ENCODE results near the gene PHACTR3. TPM values are rescaled to one million over a fixed set of nuclear protein-coding genes. Genes with fewer than 3 reads are reported as not detected.

The PHACTR3 gene
- total and polyA plus RNA-seq, 2 experiments from 2014 or later = 0.45 to 0.61 TPM

DNA sequence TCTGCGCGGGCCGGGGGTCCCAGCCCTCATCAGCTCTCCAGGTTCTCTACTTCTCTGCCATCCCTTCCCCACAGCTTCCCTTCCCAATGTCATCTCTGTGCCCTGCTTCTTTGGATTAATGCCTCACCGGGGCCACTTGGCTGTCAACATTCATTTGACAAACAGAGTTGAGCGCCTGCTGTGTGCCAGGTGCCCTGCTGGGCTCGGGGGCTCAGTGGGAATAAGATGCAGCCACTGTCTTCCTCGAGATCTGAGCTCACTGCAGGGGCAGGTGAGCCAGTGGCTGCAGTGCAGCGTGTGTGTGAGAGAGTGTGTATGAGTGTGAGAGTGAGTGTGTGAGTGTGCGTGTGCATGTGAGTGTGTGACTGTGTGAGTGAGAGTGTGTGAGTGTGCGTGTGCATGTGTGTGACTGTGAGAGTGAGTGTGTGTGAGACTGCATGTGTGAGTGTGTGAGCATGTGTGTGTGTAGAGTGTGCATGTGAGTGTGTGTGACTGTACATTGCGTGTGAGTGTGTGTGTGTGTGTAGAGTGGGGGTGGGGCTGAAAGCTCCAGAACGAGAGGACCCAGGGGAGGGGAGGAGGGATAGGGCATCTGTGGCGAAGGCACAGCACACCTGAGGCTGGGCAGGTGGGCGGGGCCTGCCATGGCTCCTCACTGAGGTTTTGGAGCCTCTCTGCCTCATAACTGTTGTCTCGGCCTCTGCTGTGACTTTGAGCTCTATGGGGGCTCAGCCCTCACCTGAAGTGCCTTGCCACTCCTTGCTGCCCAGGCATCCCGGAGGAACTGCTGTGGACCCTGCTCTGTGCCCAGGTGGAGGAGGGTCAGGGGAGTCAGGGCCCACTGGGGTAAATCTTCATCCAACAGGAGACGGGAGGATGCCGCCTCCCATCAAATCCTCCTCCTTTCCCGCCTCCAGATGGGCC, 36.5 kb upstream of the PHACTR3 start (continued):
- TF ChIP-seq CTCF (conservative IDR thresholded peaks at IDR 0.05; ENCODE audit: low read depth in 2 of 2) = no peak
- TF ChIP-seq ETS1 (IDR thresholded peaks at IDR 0.05) = no peak
- no peak for TF ChIP-seq POLR2AphosphoS5 (IDR thresholded peaks at IDR 0.05; ENCODE audit: low read depth)
- TF ChIP-seq JUNB (IDR thresholded peaks at IDR 0.05; ENCODE audit: unreplicated experiment) = no peak

GRCh38 chr20:59568509-59569024, 35.8 kb upstream of the PHACTR3 start:
- H3F3A ChIP-seq (replicated peaks; ENCODE audit: low read depth) = no peaks in the 10 kb centered on the region
- DNase-seq (ENCODE audit: low spot score) (no peak), ATAC-seq (no peak)
- H3K36me3 Mint-ChIP-seq (ENCODE audit: low read depth) = no peaks in the 10 kb centered on the region
- H2AFZ ChIP-seq = no peak overlapping the region
- no peaks in the 10 kb centered on the region; the same call in 2 of the 3 replicates for H3K9me3 Mint-ChIP-seq
- H3K4me3 Mint-ChIP-seq = no peak overlapping the region
- H3K9me2 ChIP-seq (ENCODE audit: insufficient read depth) = no peaks in the 10 kb centered on the region
- no peak overlapping the region for H3K27ac Mint-ChIP-seq
- no peak overlapping the region for H3K4me3 ChIP-seq
- H3K36me3 ChIP-seq (ENCODE audit: insufficient read depth) = no peaks in the 10 kb centered on the region
- H3K27ac ChIP-seq (ENCODE audit: low read depth) = no peak overlapping the region
- no peak overlapping the region for H3K4me2 ChIP-seq
- H3K27me3 ChIP-seq (ENCODE audit: insufficient read depth) = peaks cover 23% of the 10 kb centered on the region
- H3K4me1 ChIP-seq (ENCODE audit: insufficient read depth) = 0 out of 2 replicates have a peak, but pooled peaks cover 4% of the 10 kb centered on the region
- H3K4me1 Mint-ChIP-seq = peaks cover 10% of the 10 kb centered on the region
- TF ChIP-seq ZNF331 (CRISPR knock-in tag; IDR thresholded peaks at IDR 0.05; ENCODE audit: low read depth) = no peak
- H4K20me1 ChIP-seq (replicated peaks; ENCODE audit: insufficient read depth) = no peaks in the 10 kb centered on the region
- peaks cover 23% of the 10 kb centered on the region for H3K27me3 Mint-ChIP-seq (ENCODE audit: insufficient read depth, low read depth, poor library complexity)
- no peaks in the 10 kb centered on the region for H3K79me2 ChIP-seq (replicated peaks; ENCODE audit: insufficient read depth)

GRCh38 chr20:59569305-59569704, 35.0 kb upstream of the PHACTR3 start:
- Mint-ChIP-seq H3K36me3 (ENCODE audit: low read depth) (no peaks in the 10 kb centered on the region), H3K27ac (no peak overlapping the region), H3K27me3 (ENCODE audit: insufficient read depth, low read depth, poor library complexity) (peaks cover 24% of the 10 kb centered on the region), H3K4me3 (no peak overlapping the region), H3K9me3 (no peaks in the 10 kb centered on the region; the same call in 2 of the 3 replicates), H3K4me1 (peaks cover 10% of the 10 kb centered on the region)
- Histone ChIP-seq H3K4me1 (ENCODE audit: insufficient read depth) (0 out of 2 replicates have a peak, but pooled peaks cover 4% of the 10 kb centered on the region), H3K9me2 (ENCODE audit: insufficient read depth) (no peaks in the 10 kb centered on the region), H4K20me1 (replicated peaks; ENCODE audit: insufficient read depth) (no peaks in the 10 kb centered on the region), H2AFZ (no peak overlapping the region), H3K4me2 (no peak overlapping the region), H3K36me3 (ENCODE audit: insufficient read depth) (no peaks in the 10 kb centered on the region), H3K4me3 (no peak overlapping the region), H3K79me2 (replicated peaks; ENCODE audit: insufficient read depth) (no peaks in the 10 kb centered on the region), H3K27ac (ENCODE audit: low read depth) (no peak overlapping the region), H3F3A (replicated peaks; ENCODE audit: low read depth) (no peaks in the 10 kb centered on the region), H3K27me3 (ENCODE audit: insufficient read depth) (peaks cover 25% of the 10 kb centered on the region)
- DNase-seq (ENCODE audit: low spot score) = no peak
- no peak for ATAC-seq
- no peak for TF ChIP-seq EZH2 (IDR thresholded peaks at IDR 0.05; ENCODE audit: low read depth, unreplicated experiment)
- TF ChIP-seq NANOG (IDR thresholded peaks at IDR 0.05; ENCODE audit: borderline replicate concordance) = no peak
- no peak for TF ChIP-seq CREB1 (CRISPR knock-in tag; IDR thresholded peaks at IDR 0.05; ENCODE audit: low read depth)
- no peak for TF ChIP-seq ZNF114 (CRISPR knock-in tag; IDR thresholded peaks at IDR 0.05)
- no peak for TF ChIP-seq JUNB (IDR thresholded peaks at IDR 0.05; ENCODE audit: unreplicated experiment)
- no peak for TF ChIP-seq ETS1 (IDR thresholded peaks at IDR 0.05)
- no peak for TF ChIP-seq STAT1 (IDR thresholded peaks at IDR 0.05; ENCODE audit: unreplicated experiment)
- no peak for TF ChIP-seq EZH2phosphoT487 (IDR thresholded peaks at IDR 0.05; ENCODE audit: unreplicated experiment)
- TF ChIP-seq POLR2AphosphoS5 (IDR thresholded peaks at IDR 0.05; ENCODE audit: low read depth) = no peak
